OCI-LY3 (cell line): ENCODE measurements around the gene ST3GAL3.

Source experiments
- H2AFZ ChIP-seq: fragments of 200-600, 300-600 bp; shearing (Covaris generic); 2 replicates; pipeline ENCODE4 v1.6.0; 2014; ENCODE audit warnings: antibody characterized with exemption, low read depth, low read length
- H3K27ac ChIP-seq: fragments of 200-600, 300-600 bp; sonication (generic); 2 replicates; pipeline ENCODE4 v1.5.1; 2014; ENCODE audit warnings: mild to moderate bottlenecking, low read length, moderate library complexity, mixed read lengths
- H3K27me3 ChIP-seq: fragments of 200-600, 300-600 bp; sonication (generic); 2 replicates; pipeline ENCODE4 v1.6.1; 2014; ENCODE audit warnings: low read depth, low read length, mixed read lengths
- H3K36me3 ChIP-seq: fragments of 200-600, 300-600 bp; sonication (generic); replicated peaks from 2 replicates; pipeline ENCODE3; 2014; ENCODE audit warnings: low read depth, low read length, mixed read lengths
- H3K4me1 ChIP-seq: fragments of 300-600, 200-600 bp; sonication (generic); 2 replicates; pipeline ENCODE4 v1.6.1; 2014; ENCODE audit warnings: low read length, mixed read lengths
- H3K4me2 ChIP-seq: fragments of 200-600, 300-600 bp; sonication (generic); 2 replicates; pipeline ENCODE4 v1.6.1; 2014; ENCODE audit warnings: low read length, mixed read lengths
- H3K4me3 ChIP-seq: fragments of 300-600, 200-600 bp; sonication (generic); 2 replicates; pipeline ENCODE4 v1.5.1; 2014; ENCODE audit warnings: antibody characterized with exemption, mild to moderate bottlenecking, low read length, moderate library complexity
- H3K79me2 ChIP-seq: fragments of 300-600, 200-600 bp; shearing (Covaris generic); 2 replicates; pipeline ENCODE4 v1.6.1; 2014; ENCODE audit warnings: mild to moderate bottlenecking, low read length, mixed read lengths
- H3K9ac ChIP-seq: fragments of 300-600, 200-600 bp; shearing (Covaris generic); 2 replicates; pipeline ENCODE4 v1.6.0; 2014; ENCODE audit warnings: mild to moderate bottlenecking, low read length, moderate library complexity
- H3K9me3 ChIP-seq: fragments of 200-600, 300-600 bp; shearing (Covaris generic); 2 replicates; pipeline ENCODE4 v1.6.1; 2014; ENCODE audit warnings: low read length, mixed read lengths; ENCODE audit not compliant: insufficient read depth
- H4K20me1 ChIP-seq: fragments of 200-600, 300-600 bp; sonication (generic); 2 replicates; pipeline ENCODE4 v1.6.1; 2016; ENCODE audit warnings: low read length, mixed read lengths; ENCODE audit not compliant: insufficient read depth
- CTCF ChIP-seq: fragments of 200-600, 300-600 bp; sonication (generic); IDR thresholded peaks from 2 replicates; pipeline ENCODE4 v1.5.1; 2014; ENCODE audit warnings: antibody characterized with exemption, low read length, low read depth
- EZH2phosphoT487 ChIP-seq: fragments of 200-600 bp; shearing (Covaris generic); IDR thresholded peaks from 2 replicates; pipeline ENCODE4 v1.6.1; 2018; ENCODE audit warnings: antibody characterized with exemption, mixed run types, low read depth

ST3GAL3 gene

GRCh38 chr1:43877101-43877500 lies 169.8 kb downstream of the ST3GAL3 start:
- no peak for TF ChIP-seq EZH2phosphoT487
- TF ChIP-seq CTCF, result no peak
- H3K27ac ChIP-seq, result no peak overlapping the region
- no peaks in the 10 kb centered on the region for H3K27me3 ChIP-seq
- no peak overlapping the region for H2AFZ ChIP-seq
- no peaks in the 10 kb centered on the region for H3K4me1 ChIP-seq
- H3K9ac ChIP-seq, result no peak overlapping the region
- no peaks in the 10 kb centered on the region for H3K36me3 ChIP-seq
- no peaks in the 10 kb centered on the region for H4K20me1 ChIP-seq
- no peaks in the 10 kb centered on the region for H3K9me3 ChIP-seq
- H3K4me2 ChIP-seq, result no peak overlapping the region
- no peaks in the 10 kb centered on the region for H3K79me2 ChIP-seq
- no peak overlapping the region for H3K4me3 ChIP-seq

DNA sequence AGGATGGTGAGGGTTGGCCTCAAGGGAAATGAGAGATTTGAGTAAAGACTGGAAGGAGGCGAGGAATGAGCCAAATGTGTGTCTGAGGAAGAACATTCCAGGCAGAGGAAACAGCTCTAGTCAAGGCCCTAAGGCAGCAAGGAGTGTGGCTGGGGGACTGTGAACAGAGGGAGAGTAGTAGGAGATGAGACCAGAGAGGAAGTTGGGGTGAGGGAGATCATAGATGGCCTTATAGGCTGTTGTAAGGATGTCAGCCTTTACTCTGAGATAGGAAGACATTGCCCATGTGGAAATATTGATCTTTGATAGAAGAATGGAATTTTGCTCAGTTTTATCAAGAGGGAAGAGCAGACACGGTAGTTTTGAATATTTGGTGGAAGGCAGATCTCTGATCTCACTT lies 171.1 kb downstream of the ST3GAL3 start:
- no peaks in the 10 kb centered on the region for H3K4me1 ChIP-seq
- H3K27ac ChIP-seq, result no peak overlapping the region
- TF ChIP-seq EZH2phosphoT487 (no peak), CTCF (no peak)
- no peak overlapping the region for H3K4me3 ChIP-seq
- no peaks in the 10 kb centered on the region for H3K9me3 ChIP-seq
- H3K27me3 ChIP-seq, result no peaks in the 10 kb centered on the region
- H4K20me1 ChIP-seq, result no peaks in the 10 kb centered on the region
- no peak overlapping the region for H3K4me2 ChIP-seq
- no peak overlapping the region for H3K9ac ChIP-seq
- H3K36me3 ChIP-seq, result no peaks in the 10 kb centered on the region
- H2AFZ ChIP-seq, result no peak overlapping the region
- H3K79me2 ChIP-seq, result no peaks in the 10 kb centered on the region

- Histone ChIP-seq H3K9me3 (no peaks in the 10 kb centered on the region), H3K4me1 (no peaks in the 10 kb centered on the region), H3K4me2 (no peak overlapping the region), H3K27ac (no peak overlapping the region), H3K9ac (no peak overlapping the region), H2AFZ (no peak overlapping the region), H3K27me3 (no peaks in the 10 kb centered on the region), H3K4me3 (no peak overlapping the region), H3K79me2 (no peaks in the 10 kb centered on the region), H4K20me1 (no peaks in the 10 kb centered on the region), H3K36me3 (no peaks in the 10 kb centered on the region)
- TF ChIP-seq EZH2phosphoT487 (no peak), CTCF (no peak)
Measured at GRCh38 chr1:43878854-43879253, 171.5 kb downstream of the ST3GAL3 start.

DNA sequence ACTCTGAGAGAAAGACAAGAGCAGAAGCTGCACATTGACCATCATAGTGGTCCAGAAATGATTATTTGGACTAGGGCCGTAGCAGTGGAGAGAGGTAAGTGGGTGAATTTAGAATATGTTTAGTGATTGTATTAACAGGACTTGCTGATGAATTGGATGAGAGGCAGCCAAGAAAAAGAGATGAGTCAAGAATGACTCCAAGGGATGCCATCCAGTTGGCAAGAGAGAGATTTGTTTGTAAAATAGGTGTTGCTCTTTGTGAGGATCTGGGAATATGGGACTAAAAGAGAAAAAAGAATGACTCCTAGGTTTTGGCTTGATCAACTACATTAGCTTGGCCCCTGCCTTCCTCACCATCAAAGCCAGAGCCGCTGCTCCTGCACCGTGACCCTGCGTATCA lies 172.1 kb downstream of the ST3GAL3 start:
- no peak overlapping the region for H3K4me3 ChIP-seq
- no peaks in the 10 kb centered on the region for H3K36me3 ChIP-seq
- no peaks in the 10 kb centered on the region for H4K20me1 ChIP-seq
- H3K9me3 ChIP-seq, result no peaks in the 10 kb centered on the region
- H3K79me2 ChIP-seq, result no peaks in the 10 kb centered on the region
- no peak overlapping the region for H3K4me2 ChIP-seq
- no peaks in the 10 kb centered on the region for H3K4me1 ChIP-seq
- no peaks in the 10 kb centered on the region for H3K27me3 ChIP-seq
- TF ChIP-seq EZH2phosphoT487 (no peak), CTCF (no peak)
- no peak overlapping the region for H2AFZ ChIP-seq
- no peak overlapping the region for H3K27ac ChIP-seq
- no peak overlapping the region for H3K9ac ChIP-seq
